Tibial artery (tissue), 4 donors: ENCODE measurements around the gene KRTAP2-3.
"Not testable (repeated sequence)": the region's sequence is repeated elsewhere in the genome, so short reads cannot be mapped to it uniquely, and the experiment has no call there.

Experiments used
- DNase-seq, 2 donors: peaks; one replicate each; pipeline ENCODE4 v3.0.0-alpha.2; 2019
- H3K27ac ChIP-seq, 2 donors: fragments of 200-600 bp; sonication (generic) in 1 of 2; 1 replicate in 1 of 2; 2 replicates in 1 of 2; pipeline ENCODE4 v1.5.1; 2018 to 2019; ENCODE audit warnings: mild to moderate bottlenecking in 1 of 2
- H3K27me3 ChIP-seq, 2 donors: fragments of 200-600 bp; sonication (generic) in 1 of 2; one replicate each; pipeline versions ENCODE4 v1.5.1 to v1.6.0; 2016 to 2019
- H3K36me3 ChIP-seq, 3 donors: fragments of 200-600 bp; sonication (generic) in 2 of 3; one replicate each; pipeline ENCODE4 v1.5.1; 2016 to 2019; ENCODE audit warnings: mild to moderate bottlenecking in 2 of 3
- H3K4me1 ChIP-seq, 4 donors: fragments of 200-600 bp; sonication (generic) in 2 of 4; 1 replicate in 3 of 4; 2 replicates in 1 of 4; pipeline ENCODE4 v1.5.1; 2016 to 2019
- H3K4me3 ChIP-seq, 2 donors: fragments of 200-600 bp; sonication (generic) in 1 of 2; 1 replicate in 1 of 2; 2 replicates in 1 of 2; pipeline ENCODE4 v1.5.1; 2018 to 2019; ENCODE audit warnings: mild to moderate bottlenecking in 2 of 2
- H3K9me3 ChIP-seq, 3 donors: fragments of 200-600 bp; sonication (generic) in 1 of 3; one replicate each; pipeline ENCODE4 v1.5.1; 2016 to 2019
- CTCF ChIP-seq, 2 experiments: fragments of 200-600 bp in 1 of 2; fragments of 450-650 bp in 1 of 2; IDR thresholded peaks; one replicate each; pipeline ENCODE4 v1.5.1; 2017 to 2019; ENCODE audit warnings: antibody characterized with exemption in 2 of 2, mild to moderate bottlenecking in 1 of 2, moderate library complexity in 1 of 2
- intact Hi-C: fragments of 100-400 bp; cut with DNase I; formaldehyde crosslinking; loops from one replicate; pipeline ENCODE4 v1.15.0; 2023; ENCODE audit warnings: low total_unique reads

Gene KRTAP2-3

GRCh38 chr17:41101586-41102259, 41.8 kb upstream of the KRTAP2-3 start, which contains the start of gene KRTAP4-16:
Gene KRTAP4-16, minus strand, starts transcription at chr17:41102209. Its CDS starts 0 bp downstream, at chr17:41102209.
- no peak for DNase-seq
- Histone ChIP-seq H3K9me3 (no peaks in the 10 kb centered on the region), H3K36me3 (no peaks in the 10 kb centered on the region), H3K27ac (no peak within 1 kb of the TSS), H3K27me3 (no peaks in the 10 kb centered on the region), H3K4me3 (no peak within 1 kb of the TSS), H3K4me1 (no peaks in the 10 kb centered on the region)
- intact Hi-C loops, result no loop called here
- no peak for TF ChIP-seq CTCF (IDR thresholded peaks at IDR 0.05)

GRCh38 chr17:41099682-41100480, 40.0 kb upstream of the KRTAP2-3 start:
- H3K4me3 ChIP-seq, intact Hi-C loops, DNase-seq, H3K27me3 ChIP-seq, H3K36me3 ChIP-seq, H3K4me1 ChIP-seq, H3K9me3 ChIP-seq, H3K27ac ChIP-seq: not testable (repeated sequence)

GRCh38 chr17:41098481-41098880, 38.6 kb upstream of the KRTAP2-3 start:
- H3K4me1 ChIP-seq, result no peaks in the 10 kb centered on the region
- no peak for DNase-seq
- TF ChIP-seq CTCF (IDR thresholded peaks at IDR 0.05), result no peak
- H3K4me3 ChIP-seq, result no peak overlapping the region
- intact Hi-C loops, result no loop called here
- H3K36me3 ChIP-seq, result no peaks in the 10 kb centered on the region
- no peaks in the 10 kb centered on the region for H3K27me3 ChIP-seq
- no peak overlapping the region for H3K27ac ChIP-seq
- no peaks in the 10 kb centered on the region for H3K9me3 ChIP-seq

GRCh38 chr17:41098042-41098441, 38.1 kb upstream of the KRTAP2-3 start, which contains the start of gene KRTAP4-8:
Gene KRTAP4-8, minus strand, starts transcription at chr17:41098142. Its CDS starts 58 bp downstream, at chr17:41098084.
- H3K4me1 ChIP-seq, result no peaks in the 10 kb centered on the region
- H3K36me3 ChIP-seq, result no peaks in the 10 kb centered on the region
- no peaks in the 10 kb centered on the region for H3K27me3 ChIP-seq
- intact Hi-C loops, result no loop called here
- no peak within 1 kb of the TSS for H3K27ac ChIP-seq
- H3K9me3 ChIP-seq, result no peaks in the 10 kb centered on the region
- no peak for DNase-seq
- TF ChIP-seq CTCF (IDR thresholded peaks at IDR 0.05), result no peak
- H3K4me3 ChIP-seq, result no peak within 1 kb of the TSS

GRCh38 chr17:41096055-41096454, 36.1 kb upstream of the KRTAP2-3 start:
- no peak overlapping the region for H3K27ac ChIP-seq
- H3K27me3 ChIP-seq, result no peaks in the 10 kb centered on the region
- no peaks in the 10 kb centered on the region for H3K36me3 ChIP-seq
- no peaks in the 10 kb centered on the region for H3K9me3 ChIP-seq
- DNase-seq, result no peak
- H3K4me1 ChIP-seq, result no peaks in the 10 kb centered on the region
- no peak for TF ChIP-seq CTCF (IDR thresholded peaks at IDR 0.05)
- intact Hi-C loops, result no loop called here
- H3K4me3 ChIP-seq, result no peak overlapping the region

- H3K36me3 ChIP-seq, H3K27ac ChIP-seq, H3K9me3 ChIP-seq, H3K4me3 ChIP-seq, H3K27me3 ChIP-seq, DNase-seq, intact Hi-C loops, H3K4me1 ChIP-seq: not testable (repeated sequence)
Measured at GRCh38 chr17:41088760-41089352, 28.9 kb upstream of the KRTAP2-3 start.

- intact Hi-C loops, H3K4me1 ChIP-seq, H3K27ac ChIP-seq: not testable (repeated sequence)
Measured at GRCh38 chr17:41084100-41084856, 24.4 kb upstream of the KRTAP2-3 start, which contains the start of gene KRTAP4-7. Gene KRTAP4-7, plus strand, starts transcription at chr17:41084150. Its CDS starts 57 bp downstream, at chr17:41084207.

GRCh38 chr17:41083427-41083826, 23.5 kb upstream of the KRTAP2-3 start:
- H3K36me3 ChIP-seq, H3K9me3 ChIP-seq, intact Hi-C loops, DNase-seq, H3K27me3 ChIP-seq, H3K4me1 ChIP-seq, H3K27ac ChIP-seq, H3K4me3 ChIP-seq: not testable (repeated sequence)

More at GRCh38 chr17:41084100-41084856, 24.4 kb upstream of the KRTAP2-3 start, which contains the start of gene KRTAP4-7:
- not testable (repeated sequence) for H3K9me3 ChIP-seq, H3K36me3 ChIP-seq, H3K4me3 ChIP-seq, DNase-seq, H3K27me3 ChIP-seq
